DOHH2 (cell line): Measurements from ENCODE around the gene C2CD5.

Experiments
- H3F3A ChIP-seq: fragments of 200-600 bp; sonication (generic), shearing (Covaris generic); 2 replicates; pipeline ENCODE4 v1.6.0; 2016; ENCODE audit warnings: antibody characterized with exemption, mild to moderate bottlenecking; ENCODE audit not compliant: control insufficient read depth, insufficient read depth
- H3K27ac ChIP-seq: fragments of 200-600 bp; sonication (generic); 2 replicates; pipeline ENCODE4 v1.5.1; 2014; ENCODE audit warnings: low read depth, mild to moderate bottlenecking, low read length, moderate library complexity
- H3K27me3 ChIP-seq: fragments of 200-600 bp; sonication (generic); 2 replicates; pipeline ENCODE4 v1.6.1; 2014; ENCODE audit warnings: mild to moderate bottlenecking, low read length, mixed read lengths; ENCODE audit not compliant: control insufficient read depth
- H3K36me3 ChIP-seq: fragments of 200-600 bp; sonication (generic); 2 replicates; pipeline ENCODE4 v1.6.1; 2014; ENCODE audit warnings: mild to moderate bottlenecking, low read length, moderate library complexity, mixed read lengths; ENCODE audit not compliant: control insufficient read depth
- H3K4me1 ChIP-seq: fragments of 200-600 bp; sonication (generic); 2 replicates; pipeline ENCODE4 v1.6.1; 2014; ENCODE audit warnings: mild to moderate bottlenecking, low read length, mixed read lengths; ENCODE audit not compliant: control insufficient read depth
- H3K4me2 ChIP-seq: fragments of 200-600 bp; sonication (generic); 2 replicates; pipeline ENCODE4 v1.6.0; 2014; ENCODE audit warnings: mild to moderate bottlenecking, low read length, moderate library complexity
- H3K4me3 ChIP-seq: fragments of 200-600 bp; sonication (generic); 2 replicates; pipeline ENCODE4 v1.5.1; 2014; ENCODE audit warnings: mild to moderate bottlenecking, low read length, mixed read lengths
- H3K79me2 ChIP-seq: fragments of 200-600 bp; sonication (generic); 2 replicates; pipeline ENCODE4 v1.6.1; 2014; ENCODE audit warnings: mild to moderate bottlenecking, low read length, mixed read lengths; ENCODE audit not compliant: control insufficient read depth
- H3K9me2 ChIP-seq: fragments of 200-600 bp; sonication (generic); replicated peaks from 2 replicates; pipeline ENCODE4 v1.6.1; 2014; ENCODE audit warnings: mild to moderate bottlenecking, low read length, mixed read lengths; ENCODE audit not compliant: control insufficient read depth
- H3K9me3 ChIP-seq: fragments of 200-600 bp; sonication (generic); 2 replicates; pipeline ENCODE4 v1.6.1; 2014; ENCODE audit warnings: antibody characterized with exemption, low read length, mixed read lengths; ENCODE audit not compliant: control insufficient read depth, insufficient read depth
- H4K20me1 ChIP-seq: fragments of 200-600 bp; sonication (generic); 2 replicates; pipeline ENCODE4 v1.6.0; 2014; ENCODE audit warnings: low read depth, mild to moderate bottlenecking, antibody characterized with exemption, low read length, moderate library complexity; ENCODE audit not compliant: control insufficient read depth, insufficient read depth
- CTCF ChIP-seq: fragments of 200-600 bp; sonication (generic); IDR thresholded peaks from one replicate; pipeline ENCODE4 v1.5.1; 2014; ENCODE audit warnings: antibody characterized with exemption, mild to moderate bottlenecking, low read depth, low read length; ENCODE audit not compliant: poor library complexity, severe bottlenecking
- EZH2phosphoT487 ChIP-seq: fragments of 200-600 bp; sonication (generic); IDR thresholded peaks from 2 replicates; pipeline ENCODE4 v1.6.1; 2017; ENCODE audit warnings: borderline replicate concordance, mild to moderate bottlenecking, antibody characterized with exemption, low read length, moderate library complexity, mixed read lengths

C2CD5 gene

GRCh38 chr12:22500100-22500499 lies 44.2 kb downstream of the C2CD5 start:
- H3K4me3 ChIP-seq: no peak overlapping the region
- no peaks in the 10 kb centered on the region for H3K27me3 ChIP-seq
- H3F3A ChIP-seq: no peaks in the 10 kb centered on the region
- H3K4me1 ChIP-seq: no peaks in the 10 kb centered on the region
- H3K27ac ChIP-seq: no peak overlapping the region
- TF ChIP-seq EZH2phosphoT487: no peak
- no peak for TF ChIP-seq CTCF
- H3K9me3 ChIP-seq: no peaks in the 10 kb centered on the region
- no peak overlapping the region for H3K4me2 ChIP-seq
- no peaks in the 10 kb centered on the region for H4K20me1 ChIP-seq
- H3K79me2 ChIP-seq: no peaks in the 10 kb centered on the region
- H3K9me2 ChIP-seq: no peaks in the 10 kb centered on the region
- 0 out of 2 replicates have a peak, but pooled peaks cover 2% of the 10 kb centered on the region for H3K36me3 ChIP-seq

- Histone ChIP-seq H3K79me2 (no peaks in the 10 kb centered on the region), H3K36me3 (0 out of 2 replicates have a peak, but pooled peaks cover 2% of the 10 kb centered on the region), H3K9me3 (no peaks in the 10 kb centered on the region), H3K27ac (no peak overlapping the region), H3K4me1 (no peaks in the 10 kb centered on the region), H4K20me1 (no peaks in the 10 kb centered on the region), H3K4me2 (no peak overlapping the region), H3F3A (no peaks in the 10 kb centered on the region), H3K9me2 (no peaks in the 10 kb centered on the region), H3K4me3 (no peak overlapping the region), H3K27me3 (no peaks in the 10 kb centered on the region)
- no peak for TF ChIP-seq EZH2phosphoT487
- no peak for TF ChIP-seq CTCF
Observed at GRCh38 chr12:22499445-22499844, 44.9 kb downstream of the C2CD5 start.

GRCh38 chr12:22494319-22494718 lies 50.0 kb downstream of the C2CD5 start:
- H3K27me3 ChIP-seq: no peaks in the 10 kb centered on the region
- H3F3A ChIP-seq: peaks cover 3% of the 10 kb centered on the region; the same call in 1 of the 2 replicates
- TF ChIP-seq CTCF: no peak
- no peak for TF ChIP-seq EZH2phosphoT487
- no peak overlapping the region for H3K4me3 ChIP-seq
- no peaks in the 10 kb centered on the region for H3K9me3 ChIP-seq
- no peak overlapping the region for H3K4me2 ChIP-seq
- no peaks in the 10 kb centered on the region for H3K79me2 ChIP-seq
- H4K20me1 ChIP-seq: no peaks in the 10 kb centered on the region
- no peaks in the 10 kb centered on the region for H3K9me2 ChIP-seq
- peaks cover 26% of the 10 kb centered on the region for H3K36me3 ChIP-seq
- peaks cover 9% of the 10 kb centered on the region for H3K4me1 ChIP-seq
- no peak overlapping the region for H3K27ac ChIP-seq
